HEK293 (cell line): ENCODE results near the gene GRAMD1B.

ENCODE experiments used
- BCL11B ChIP-seq: fragments of 450-650 bp; formaldehyde crosslinking; IDR thresholded peaks from 2 replicates; pipeline ENCODE4 v1.5.1; 2016; ENCODE audit warnings: low read depth, missing biosample characterization, missing genetic modification characterization
- FEZF1 ChIP-seq: fragments of 450-650 bp; formaldehyde crosslinking; IDR thresholded peaks from 2 replicates; pipeline ENCODE4 v1.5.1; 2016; ENCODE audit warnings: missing biosample characterization, missing genetic modification characterization
- GLI4 ChIP-seq: fragments of 450-650 bp; formaldehyde crosslinking; IDR thresholded peaks from 2 replicates; pipeline ENCODE4 v1.5.1; 2016; ENCODE audit warnings: missing biosample characterization, missing genetic modification characterization
- GLIS1 ChIP-seq: fragments of 450-650 bp; formaldehyde crosslinking; IDR thresholded peaks from 2 replicates; pipeline ENCODE4 v1.5.1; 2016; ENCODE audit warnings: missing biosample characterization, missing genetic modification characterization
- GLIS2 ChIP-seq: fragments of 450-650 bp; formaldehyde crosslinking; IDR thresholded peaks from 2 replicates; pipeline ENCODE4 v1.5.1; 2016; ENCODE audit warnings: missing biosample characterization, missing genetic modification characterization
- KLF10 ChIP-seq: fragments of 450-650 bp; IDR thresholded peaks from 2 replicates; pipeline ENCODE4 v1.5.1; 2018; ENCODE audit warnings: missing biosample characterization, mild to moderate bottlenecking, missing genetic modification characterization
- KLF9 ChIP-seq: fragments of 450-650 bp; formaldehyde crosslinking; IDR thresholded peaks from 2 replicates; pipeline ENCODE4 v1.5.1; 2016; ENCODE audit warnings: missing biosample characterization, missing genetic modification characterization, low read depth
- MZF1 ChIP-seq: fragments of 450-650 bp; formaldehyde crosslinking; IDR thresholded peaks from 2 replicates; pipeline ENCODE4 v1.5.1; 2017; ENCODE audit warnings: missing biosample characterization, missing genetic modification characterization, borderline replicate concordance
- OSR2 ChIP-seq: fragments of 450-650 bp; formaldehyde crosslinking; IDR thresholded peaks from 2 replicates; pipeline ENCODE4 v1.5.1; 2016; ENCODE audit warnings: missing biosample characterization, missing genetic modification characterization
- OVOL3 ChIP-seq: fragments of 450-650 bp; formaldehyde crosslinking; IDR thresholded peaks from 2 replicates; pipeline ENCODE4 v1.5.1; 2016; ENCODE audit warnings: missing biosample characterization, missing genetic modification characterization
- SP2 ChIP-seq: fragments of 450-650 bp; formaldehyde crosslinking; IDR thresholded peaks from 2 replicates; pipeline ENCODE4 v1.5.1; 2016; ENCODE audit warnings: missing biosample characterization, missing genetic modification characterization
- TCF7L2 ChIP-seq: IDR thresholded peaks from 2 replicates; pipeline ENCODE4 v1.6.1; 2011; ENCODE audit warnings: low read depth, mild to moderate bottlenecking, inconsistent platforms, low read length, moderate library complexity, borderline replicate concordance
- TRIM28 ChIP-seq: IDR thresholded peaks from 2 replicates; pipeline ENCODE4 v1.6.1; 2011; ENCODE audit warnings: low read length, control low read depth, borderline replicate concordance
- ZBTB7A ChIP-seq: fragments of 450-650 bp; formaldehyde crosslinking; IDR thresholded peaks from 2 replicates; pipeline ENCODE4 v1.5.1; 2016; ENCODE audit warnings: low read depth, missing biosample characterization, missing genetic modification characterization
- ZBTB8A ChIP-seq: fragments of 450-650 bp; formaldehyde crosslinking; IDR thresholded peaks from 2 replicates; pipeline ENCODE4 v1.5.1; 2016; ENCODE audit warnings: missing biosample characterization, missing genetic modification characterization
- ZFHX2 ChIP-seq: fragments of 450-650 bp; formaldehyde crosslinking; conservative IDR thresholded peaks from 2 replicates; pipeline ENCODE4 v1.5.1; 2016; ENCODE audit warnings: missing biosample characterization, missing genetic modification characterization
- ZNF37A ChIP-seq: fragments of 450-650 bp; IDR thresholded peaks from 2 replicates; pipeline ENCODE4 v1.5.1; 2018; ENCODE audit warnings: missing biosample characterization, missing genetic modification characterization
- ZNF423 ChIP-seq: fragments of 450-650 bp; formaldehyde crosslinking; IDR thresholded peaks from 2 replicates; pipeline ENCODE4 v1.5.1; 2016; ENCODE audit warnings: missing biosample characterization, missing genetic modification characterization
- ZNF433 ChIP-seq: fragments of 450-650 bp; formaldehyde crosslinking; IDR thresholded peaks from 2 replicates; pipeline ENCODE4 v1.5.1; 2016; ENCODE audit warnings: missing biosample characterization, missing genetic modification characterization, low read depth
- ZNF510 ChIP-seq: fragments of 450-650 bp; formaldehyde crosslinking; IDR thresholded peaks from 2 replicates; pipeline ENCODE4 v1.5.1; 2018; ENCODE audit warnings: mild to moderate bottlenecking, missing genetic modification characterization, missing biosample characterization; ENCODE audit not compliant: insufficient replicate concordance
- ZNF549 ChIP-seq: fragments of 450-650 bp; IDR thresholded peaks from 2 replicates; pipeline ENCODE4 v1.5.1; 2018; ENCODE audit warnings: missing biosample characterization, missing genetic modification characterization, mild to moderate bottlenecking, inconsistent platforms, moderate library complexity
- ZNF585B ChIP-seq: fragments of 450-650 bp; formaldehyde crosslinking; IDR thresholded peaks from 2 replicates; pipeline ENCODE4 v1.5.1; 2016; ENCODE audit warnings: missing biosample characterization, missing genetic modification characterization
- ZNF623 ChIP-seq: fragments of 450-650 bp; formaldehyde crosslinking; IDR thresholded peaks from 2 replicates; pipeline ENCODE4 v1.5.1; 2016; ENCODE audit warnings: missing biosample characterization, missing genetic modification characterization
- ZNF629 ChIP-seq: fragments of 450-650 bp; formaldehyde crosslinking; IDR thresholded peaks from 2 replicates; pipeline ENCODE4 v1.5.1; 2017; ENCODE audit warnings: missing biosample characterization, missing genetic modification characterization
- TF ChIP-seq, protein P1 (sequence below): fragments of 450-650 bp; formaldehyde crosslinking; IDR thresholded peaks from 2 replicates; pipeline ENCODE4 v1.5.1; 2016; ENCODE audit warnings: missing biosample characterization, missing genetic modification characterization
- TF ChIP-seq, protein P2 (sequence below): fragments of 450-650 bp; formaldehyde crosslinking; conservative IDR thresholded peaks from 2 replicates; pipeline ENCODE4 v1.5.1; 2016; ENCODE audit warnings: low read depth, missing biosample characterization, missing genetic modification characterization
- TF ChIP-seq, protein P3 (sequence below): fragments of 450-650 bp; formaldehyde crosslinking; IDR thresholded peaks from 2 replicates; pipeline ENCODE4 v1.5.1; 2016; ENCODE audit warnings: missing biosample characterization, missing genetic modification characterization
- TF ChIP-seq, protein P4 (sequence below): fragments of 450-650 bp; formaldehyde crosslinking; IDR thresholded peaks from 2 replicates; pipeline ENCODE4 v1.5.1; 2016; ENCODE audit warnings: missing biosample characterization, missing genetic modification characterization

The GRAMD1B gene

DNA sequence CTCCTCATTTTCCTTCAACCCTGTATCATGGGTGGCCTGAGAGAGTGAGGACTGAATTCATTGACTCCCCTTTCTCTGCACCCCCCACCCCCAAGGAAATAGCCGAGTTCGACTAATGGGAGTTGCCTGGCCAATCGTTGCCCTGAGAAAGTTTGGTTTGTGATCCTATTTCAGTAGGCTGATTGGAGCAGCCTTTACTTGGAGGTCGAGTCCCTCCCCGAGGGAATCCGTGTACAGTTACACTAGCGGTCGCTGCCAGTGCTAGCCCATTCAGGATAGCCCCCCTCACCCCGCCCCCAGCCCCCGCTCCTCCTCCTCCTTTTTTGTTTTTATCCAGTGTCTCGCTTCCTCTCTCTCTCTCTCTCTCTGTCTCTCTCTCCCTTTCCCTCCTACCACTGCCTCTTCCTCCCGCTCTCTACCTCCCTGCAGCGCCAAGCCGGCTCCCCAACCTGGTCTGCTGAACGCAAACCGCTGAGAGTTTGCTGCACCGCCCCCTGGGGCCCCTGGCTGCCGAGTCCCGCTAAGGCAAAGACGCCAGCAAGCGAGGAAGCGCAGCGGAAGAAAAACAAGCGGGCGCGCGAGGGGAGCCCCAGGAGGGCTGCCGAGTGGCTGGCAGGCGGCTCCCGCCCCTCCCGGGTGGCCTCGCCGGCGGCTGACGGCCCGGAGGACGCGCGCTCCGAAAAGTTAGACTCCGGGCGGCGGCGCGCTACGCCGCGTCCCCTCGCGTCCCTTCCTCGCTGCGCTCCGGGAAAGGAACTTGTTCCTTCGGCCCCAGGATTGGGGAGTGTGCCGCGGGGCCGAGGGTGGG is at the start of gene GRAMD1B (continued):
- no peak for TF ChIP-seq ZNF623
- 0 out of 2 replicates have a peak, but pooled peaks have one; percentile 14 for TF ChIP-seq ZNF629 (tag by site-specific recombination)
- TF ChIP-seq, protein P1, sequence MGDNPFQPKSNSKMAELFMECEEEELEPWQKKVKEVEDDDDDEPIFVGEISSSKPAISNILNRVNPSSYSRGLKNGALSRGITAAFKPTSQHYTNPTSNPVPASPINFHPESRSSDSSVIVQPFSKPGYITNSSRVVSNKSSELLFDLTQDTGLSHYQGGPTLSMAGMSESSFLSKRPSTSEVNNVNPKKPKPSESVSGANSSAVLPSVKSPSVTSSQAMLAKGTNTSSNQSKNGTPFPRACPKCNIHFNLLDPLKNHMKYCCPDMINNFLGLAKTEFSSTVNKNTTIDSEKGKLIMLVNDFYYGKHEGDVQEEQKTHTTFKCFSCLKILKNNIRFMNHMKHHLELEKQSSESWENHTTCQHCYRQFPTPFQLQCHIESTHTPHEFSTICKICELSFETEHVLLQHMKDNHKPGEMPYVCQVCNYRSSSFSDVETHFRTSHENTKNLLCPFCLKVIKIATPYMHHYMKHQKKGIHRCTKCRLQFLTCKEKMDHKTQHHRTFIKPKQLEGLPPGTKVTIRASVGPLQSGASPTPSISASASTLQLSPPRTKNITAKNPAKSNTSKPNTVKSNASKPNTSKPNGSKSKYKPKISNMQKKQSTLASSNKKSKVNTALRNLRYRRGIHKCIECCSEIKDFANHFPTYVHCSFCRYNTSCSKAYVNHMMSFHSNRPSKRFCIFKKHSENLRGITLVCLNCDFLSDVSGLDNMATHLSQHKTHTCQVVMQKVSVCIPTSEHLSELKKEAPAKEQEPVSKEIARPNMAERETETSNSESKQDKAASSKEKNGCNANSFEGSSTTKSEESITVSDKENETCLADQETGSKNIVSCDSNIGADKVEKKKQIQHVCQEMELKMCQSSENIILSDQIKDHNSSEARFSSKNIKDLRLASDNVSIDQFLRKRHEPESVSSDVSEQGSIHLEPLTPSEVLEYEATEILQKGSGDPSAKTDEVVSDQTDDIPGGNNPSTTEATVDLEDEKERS (tag by site-specific recombination) = no peak
- peak; percentile 85 for TF ChIP-seq GLIS1 (tag by site-specific recombination)
- TF ChIP-seq, protein P2, sequence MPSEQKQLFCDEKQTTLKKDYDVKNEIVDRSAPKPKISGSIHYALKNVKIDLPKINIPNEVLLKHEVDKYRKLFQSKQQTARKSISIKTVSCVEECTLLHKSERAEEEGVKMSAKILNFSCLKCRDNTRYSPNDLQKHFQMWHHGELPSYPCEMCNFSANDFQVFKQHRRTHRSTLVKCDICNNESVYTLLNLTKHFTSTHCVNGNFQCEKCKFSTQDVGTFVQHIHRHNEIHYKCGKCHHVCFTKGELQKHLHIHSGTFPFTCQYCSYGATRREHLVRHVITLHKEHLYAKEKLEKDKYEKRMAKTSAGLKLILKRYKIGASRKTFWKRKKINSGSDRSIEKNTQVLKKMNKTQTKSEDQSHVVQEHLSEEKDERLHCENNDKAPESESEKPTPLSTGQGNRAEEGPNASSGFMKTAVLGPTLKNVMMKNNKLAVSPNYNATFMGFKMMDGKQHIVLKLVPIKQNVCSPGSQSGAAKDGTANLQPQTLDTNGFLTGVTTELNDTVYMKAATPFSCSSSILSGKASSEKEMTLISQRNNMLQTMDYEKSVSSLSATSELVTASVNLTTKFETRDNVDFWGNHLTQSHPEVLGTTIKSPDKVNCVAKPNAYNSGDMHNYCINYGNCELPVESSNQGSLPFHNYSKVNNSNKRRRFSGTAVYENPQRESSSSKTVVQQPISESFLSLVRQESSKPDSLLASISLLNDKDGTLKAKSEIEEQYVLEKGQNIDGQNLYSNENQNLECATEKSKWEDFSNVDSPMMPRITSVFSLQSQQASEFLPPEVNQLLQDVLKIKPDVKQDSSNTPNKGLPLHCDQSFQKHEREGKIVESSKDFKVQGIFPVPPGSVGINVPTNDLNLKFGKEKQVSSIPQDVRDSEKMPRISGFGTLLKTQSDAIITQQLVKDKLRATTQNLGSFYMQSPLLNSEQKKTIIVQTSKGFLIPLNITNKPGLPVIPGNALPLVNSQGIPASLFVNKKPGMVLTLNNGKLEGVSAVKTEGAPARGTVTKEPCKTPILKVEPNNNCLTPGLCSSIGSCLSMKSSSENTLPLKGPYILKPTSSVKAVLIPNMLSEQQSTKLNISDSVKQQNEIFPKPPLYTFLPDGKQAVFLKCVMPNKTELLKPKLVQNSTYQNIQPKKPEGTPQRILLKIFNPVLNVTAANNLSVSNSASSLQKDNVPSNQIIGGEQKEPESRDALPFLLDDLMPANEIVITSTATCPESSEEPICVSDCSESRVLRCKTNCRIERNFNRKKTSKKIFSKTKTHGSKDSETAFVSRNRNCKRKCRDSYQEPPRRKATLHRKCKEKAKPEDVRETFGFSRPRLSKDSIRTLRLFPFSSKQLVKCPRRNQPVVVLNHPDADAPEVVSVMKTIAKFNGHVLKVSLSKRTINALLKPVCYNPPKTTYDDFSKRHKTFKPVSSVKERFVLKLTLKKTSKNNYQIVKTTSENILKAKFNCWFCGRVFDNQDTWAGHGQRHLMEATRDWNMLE (tag by site-specific recombination) = no peak
- TF ChIP-seq GLIS2 (tag by site-specific recombination) = peak; percentile 65
- peak; percentile 50 for TF ChIP-seq ZFHX2 (tag by site-specific recombination)
- TF ChIP-seq ZBTB7A (tag by site-specific recombination) = no peak
- TF ChIP-seq ZNF510 (tag by site-specific recombination) = no peak
- TF ChIP-seq ZNF585B (tag by site-specific recombination) = no peak
- TF ChIP-seq TCF7L2 = no peak
- no peak for TF ChIP-seq TRIM28
- TF ChIP-seq FEZF1 = peak; percentile 18; the same call in 1 of the 2 replicates
- no peak for TF ChIP-seq ZNF549 (tag by site-specific recombination)
- no peak; the same call in 1 of the 2 replicates for TF ChIP-seq KLF9 (tag by site-specific recombination)
- TF ChIP-seq BCL11B = no peak
- no peak for TF ChIP-seq GLI4 (tag by site-specific recombination)
- TF ChIP-seq ZNF37A (tag by site-specific recombination) = no peak
- TF ChIP-seq OVOL3 (tag by site-specific recombination) = no peak
- no peak for TF ChIP-seq MZF1 (tag by site-specific recombination)
- TF ChIP-seq ZNF423 (tag by site-specific recombination) = peak; percentile 44; the same call in 1 of the 2 replicates
- peak; percentile 61 for TF ChIP-seq SP2 (tag by site-specific recombination)
- TF ChIP-seq, protein P3, sequence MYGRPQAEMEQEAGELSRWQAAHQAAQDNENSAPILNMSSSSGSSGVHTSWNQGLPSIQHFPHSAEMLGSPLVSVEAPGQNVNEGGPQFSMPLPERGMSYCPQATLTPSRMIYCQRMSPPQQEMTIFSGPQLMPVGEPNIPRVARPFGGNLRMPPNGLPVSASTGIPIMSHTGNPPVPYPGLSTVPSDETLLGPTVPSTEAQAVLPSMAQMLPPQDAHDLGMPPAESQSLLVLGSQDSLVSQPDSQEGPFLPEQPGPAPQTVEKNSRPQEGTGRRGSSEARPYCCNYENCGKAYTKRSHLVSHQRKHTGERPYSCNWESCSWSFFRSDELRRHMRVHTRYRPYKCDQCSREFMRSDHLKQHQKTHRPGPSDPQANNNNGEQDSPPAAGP (tag by site-specific recombination) = no peak
- TF ChIP-seq, protein P4, sequence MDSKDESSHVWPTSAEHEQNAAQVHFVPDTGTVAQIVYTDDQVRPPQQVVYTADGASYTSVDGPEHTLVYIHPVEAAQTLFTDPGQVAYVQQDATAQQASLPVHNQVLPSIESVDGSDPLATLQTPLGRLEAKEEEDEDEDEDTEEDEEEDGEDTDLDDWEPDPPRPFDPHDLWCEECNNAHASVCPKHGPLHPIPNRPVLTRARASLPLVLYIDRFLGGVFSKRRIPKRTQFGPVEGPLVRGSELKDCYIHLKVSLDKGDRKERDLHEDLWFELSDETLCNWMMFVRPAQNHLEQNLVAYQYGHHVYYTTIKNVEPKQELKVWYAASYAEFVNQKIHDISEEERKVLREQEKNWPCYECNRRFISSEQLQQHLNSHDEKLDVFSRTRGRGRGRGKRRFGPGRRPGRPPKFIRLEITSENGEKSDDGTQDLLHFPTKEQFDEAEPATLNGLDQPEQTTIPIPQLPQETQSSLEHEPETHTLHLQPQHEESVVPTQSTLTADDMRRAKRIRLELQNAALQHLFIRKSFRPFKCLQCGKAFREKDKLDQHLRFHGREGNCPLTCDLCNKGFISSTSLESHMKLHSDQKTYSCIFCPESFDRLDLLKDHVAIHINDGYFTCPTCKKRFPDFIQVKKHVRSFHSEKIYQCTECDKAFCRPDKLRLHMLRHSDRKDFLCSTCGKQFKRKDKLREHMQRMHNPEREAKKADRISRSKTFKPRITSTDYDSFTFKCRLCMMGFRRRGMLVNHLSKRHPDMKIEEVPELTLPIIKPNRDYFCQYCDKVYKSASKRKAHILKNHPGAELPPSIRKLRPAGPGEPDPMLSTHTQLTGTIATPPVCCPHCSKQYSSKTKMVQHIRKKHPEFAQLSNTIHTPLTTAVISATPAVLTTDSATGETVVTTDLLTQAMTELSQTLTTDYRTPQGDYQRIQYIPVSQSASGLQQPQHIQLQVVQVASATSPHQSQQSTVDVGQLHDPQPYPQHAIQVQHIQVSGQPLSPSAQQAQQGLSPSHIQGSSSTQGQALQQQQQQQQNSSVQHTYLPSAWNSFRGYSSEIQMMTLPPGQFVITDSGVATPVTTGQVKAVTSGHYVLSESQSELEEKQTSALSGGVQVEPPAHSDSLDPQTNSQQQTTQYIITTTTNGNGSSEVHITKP (tag by site-specific recombination) = no peak
- peak; percentile 63 for TF ChIP-seq OSR2
- TF ChIP-seq ZBTB8A (tag by site-specific recombination) = peak; percentile 65; the same call in 1 of the 2 replicates
- no peak for TF ChIP-seq KLF10 (tag by site-specific recombination)
- no peak for TF ChIP-seq ZNF433 (tag by site-specific recombination)
